ENCODE results near the gene THUMPD3. TPM values are rescaled to one million over a fixed set of nuclear protein-coding genes. Genes with fewer than 3 reads are reported as not detected.

Gene THUMPD3
- total and polyA plus RNA-seq, 2 of the 13 experiments (the other 11 are each of a cell fraction or from before 2014, with no cell fraction given), result 31.2 to 44.1 TPM

DNA sequence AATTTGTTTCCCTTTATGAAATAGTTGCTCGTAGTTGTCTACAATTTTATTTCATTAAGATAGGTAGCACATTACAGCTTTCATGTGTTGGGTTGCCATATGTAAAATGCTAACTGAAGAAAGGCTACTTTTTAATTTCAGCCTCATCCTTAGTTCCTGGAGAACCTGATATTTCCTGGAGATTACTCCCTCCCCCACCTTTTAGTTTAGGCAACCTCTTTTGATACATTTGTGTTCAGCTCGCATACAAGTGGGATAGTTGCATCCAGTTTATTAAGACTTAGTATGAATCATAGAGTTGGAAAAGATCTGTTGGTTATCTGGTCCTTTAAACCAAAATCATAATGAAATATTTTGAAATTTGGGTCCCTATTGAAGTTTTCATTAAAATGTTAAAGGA, 40.6 kb downstream of the THUMPD3 start:
- intact Hi-C loops (cut with micrococcal nuclease; ENCODE audit: unreplicated experiment), result no loop called here
- no TSS peak for BruUV-seq (replicated peaks)
- Histone ChIP-seq H3K36me3 (replicated peaks in 1 of 2; ENCODE audit: control insufficient read depth in 1 of 2, insufficient read depth in 2 of 2, low read length in 2 of 2) (peaks cover 0 to 6% of the 10 kb centered on the region in 2 experiments; a peak in 1 of 5 replicates), H3K4me3 (replicated peaks in 1 of 3; ENCODE audit: insufficient read depth in 1 of 3, low read depth in 2 of 3, low read length in 3 of 3) (peak overlapping the region in 1 of 3 experiments; percentile 8; a peak in 1 of 6 replicates), H3K27ac (ENCODE audit: extremely low read length, insufficient read depth, low read length) (peak overlapping the region; percentile 59), H4K20me1 (ENCODE audit: insufficient read depth, low read length) (peaks cover 98% of the 10 kb centered on the region), H3K79me2 (ENCODE audit: insufficient read depth, low read length) (peaks cover 99% of the 10 kb centered on the region), H2AFZ (ENCODE audit: low read length) (no peak overlapping the region), H3K9me3 (ENCODE audit: low read length) (no peaks in the 10 kb centered on the region), H3K4me1 (ENCODE audit: insufficient read depth, low read length) (peaks cover 86% of the 10 kb centered on the region), H3K9ac (ENCODE audit: insufficient read depth, low read depth, low read length) (0 out of 2 replicates have a peak overlapping the region, but pooled peaks have one; percentile 100), H3K4me2 (ENCODE audit: low read depth, low read length) (peak overlapping the region; percentile 95), H3K27me3 (ENCODE audit: control insufficient read depth in 1 of 2, insufficient read depth in 2 of 2, low read length in 2 of 2) (no peaks in the 10 kb centered on the region; a peak in 1 of 5 replicates)
- TF ChIP-seq ZNF264 (CRISPR knock-in tag; IDR thresholded peaks at IDR 0.05), result no peak
- TF ChIP-seq ZNF292 (CRISPR knock-in tag; IDR thresholded peaks at IDR 0.05; ENCODE audit: borderline replicate concordance, low read depth), result no peak
- TF ChIP-seq SRSF1 (optimal IDR thresholded peaks at IDR 0.05; ENCODE audit: low read depth, low read length), result no peak
- TF ChIP-seq BCL6 (CRISPR knock-in tag; IDR thresholded peaks at IDR 0.05), result peak; percentile 56
- no peak for TF ChIP-seq ZNF33B (CRISPR knock-in tag; IDR thresholded peaks at IDR 0.05)
- FAIRE-seq (no peak), ATAC-seq (no peak), DNase-seq (ENCODE audit: low spot score) (no peak)
- WGBS (ENCODE audit: low lambda C conversion rate), result 72% methylated on average over 2 of the region's 2 CpGs
- POLR2A ChIA-PET, result interaction anchor here (2.1 kb wide), 1 partner anchor 40 kb away, joined by 13 read pairs; the partner anchor contains the start of gene THUMPD3
- in situ Hi-C loops (cut with HindIII; ENCODE audit: extremely low pct_ligation_motif_present, low pct_unique_long_range_greater_than_20kb), result no loop called here
- CTCF ChIA-PET (ENCODE audit: low intra/inter-chr PET ratio, low total read pairs), result no interaction called here

DNA sequence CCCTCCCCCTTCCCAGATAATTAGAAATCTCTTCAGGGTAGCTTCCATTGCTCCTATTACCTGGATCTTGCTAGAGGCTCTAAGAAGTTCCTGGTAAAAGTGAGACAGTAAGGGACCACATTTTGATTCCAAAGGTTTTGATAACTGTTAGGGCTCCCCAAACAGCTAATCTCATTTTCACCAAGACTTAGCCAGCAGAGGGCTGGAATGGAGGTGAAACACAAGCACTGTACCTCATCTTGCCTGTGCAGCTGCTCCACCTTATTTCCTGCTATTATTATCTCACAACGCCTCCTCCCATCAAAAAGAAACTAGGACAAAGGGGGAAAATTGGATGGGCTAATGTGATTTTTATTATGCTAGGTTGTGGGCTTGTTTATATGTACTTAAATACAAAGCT, 41.8 kb downstream of the THUMPD3 start:
- CTCF ChIA-PET (ENCODE audit: low intra/inter-chr PET ratio, low total read pairs), result no interaction called here
- DNase-seq (ENCODE audit: low spot score) (no peak), ATAC-seq (peak; percentile 48), FAIRE-seq (no peak)
- Histone ChIP-seq H4K20me1 (ENCODE audit: insufficient read depth, low read length) (peaks cover 98% of the 10 kb centered on the region), H3K4me3 (replicated peaks in 1 of 3; ENCODE audit: insufficient read depth in 1 of 3, low read depth in 2 of 3, low read length in 3 of 3) (no peak overlapping the region), H3K4me2 (ENCODE audit: low read depth, low read length) (peak overlapping the region; percentile 30; the same call in 1 of the 2 replicates), H3K27ac (ENCODE audit: extremely low read length, insufficient read depth, low read length) (no peak overlapping the region), H3K36me3 (replicated peaks in 1 of 2; ENCODE audit: control insufficient read depth in 1 of 2, insufficient read depth in 2 of 2, low read length in 2 of 2) (peaks cover 0 to 6% of the 10 kb centered on the region in 2 experiments; a peak in 1 of 5 replicates), H3K27me3 (ENCODE audit: control insufficient read depth in 1 of 2, insufficient read depth in 2 of 2, low read length in 2 of 2) (no peaks in the 10 kb centered on the region), H3K79me2 (ENCODE audit: insufficient read depth, low read length) (peaks cover 99% of the 10 kb centered on the region), H3K9ac (ENCODE audit: insufficient read depth, low read depth, low read length) (no peak overlapping the region), H3K4me1 (ENCODE audit: insufficient read depth, low read length) (peaks cover 98% of the 10 kb centered on the region), H2AFZ (ENCODE audit: low read length) (no peak overlapping the region), H3K9me3 (ENCODE audit: low read length) (no peaks in the 10 kb centered on the region)
- POLR2A ChIA-PET, result interaction anchor here (1.2 to 1.7 kb wide), 3 partner anchors 8 to 42 kb away, joined by 4 to 8 read pairs (median 6); partner anchors contain the start of genes SETD5 and THUMPD3
- intact Hi-C loops (cut with micrococcal nuclease; ENCODE audit: unreplicated experiment), result no loop called here
- no TSS peak for BruUV-seq (replicated peaks)
- 57% methylated on average over 1 of the region's 1 CpG for WGBS (ENCODE audit: low lambda C conversion rate)
- in situ Hi-C loops (cut with HindIII; ENCODE audit: extremely low pct_ligation_motif_present, low pct_unique_long_range_greater_than_20kb), result no loop called here
- TF ChIP-seq, protein P1, sequence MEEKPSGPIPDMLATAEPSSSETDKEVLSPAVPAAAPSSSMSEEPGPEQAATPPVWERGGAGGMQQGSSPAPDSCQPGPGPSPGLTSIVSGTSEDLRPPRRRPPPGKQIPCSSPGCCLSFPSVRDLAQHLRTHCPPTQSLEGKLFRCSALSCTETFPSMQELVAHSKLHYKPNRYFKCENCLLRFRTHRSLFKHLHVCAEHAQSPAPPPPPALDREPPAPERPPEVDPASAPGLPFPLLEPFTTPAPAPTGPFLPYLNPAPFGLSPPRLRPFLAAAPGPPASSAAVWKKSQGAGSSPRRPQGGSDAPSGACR (CRISPR knock-in tag; IDR thresholded peaks at IDR 0.05), result no peak
- TF ChIP-seq RBM22 (optimal IDR thresholded peaks at IDR 0.05; ENCODE audit: low read length), result peak; percentile 40
- no peak for TF ChIP-seq ZNF496 (CRISPR knock-in tag; IDR thresholded peaks at IDR 0.05; ENCODE audit: insufficient replicate concordance)
- no peak for TF ChIP-seq CBFB (CRISPR knock-in tag; IDR thresholded peaks at IDR 0.05)
- no peak for TF ChIP-seq GATA4 (IDR thresholded peaks at IDR 0.05; ENCODE audit: borderline replicate concordance, low read depth)
- TF ChIP-seq, protein P2, sequence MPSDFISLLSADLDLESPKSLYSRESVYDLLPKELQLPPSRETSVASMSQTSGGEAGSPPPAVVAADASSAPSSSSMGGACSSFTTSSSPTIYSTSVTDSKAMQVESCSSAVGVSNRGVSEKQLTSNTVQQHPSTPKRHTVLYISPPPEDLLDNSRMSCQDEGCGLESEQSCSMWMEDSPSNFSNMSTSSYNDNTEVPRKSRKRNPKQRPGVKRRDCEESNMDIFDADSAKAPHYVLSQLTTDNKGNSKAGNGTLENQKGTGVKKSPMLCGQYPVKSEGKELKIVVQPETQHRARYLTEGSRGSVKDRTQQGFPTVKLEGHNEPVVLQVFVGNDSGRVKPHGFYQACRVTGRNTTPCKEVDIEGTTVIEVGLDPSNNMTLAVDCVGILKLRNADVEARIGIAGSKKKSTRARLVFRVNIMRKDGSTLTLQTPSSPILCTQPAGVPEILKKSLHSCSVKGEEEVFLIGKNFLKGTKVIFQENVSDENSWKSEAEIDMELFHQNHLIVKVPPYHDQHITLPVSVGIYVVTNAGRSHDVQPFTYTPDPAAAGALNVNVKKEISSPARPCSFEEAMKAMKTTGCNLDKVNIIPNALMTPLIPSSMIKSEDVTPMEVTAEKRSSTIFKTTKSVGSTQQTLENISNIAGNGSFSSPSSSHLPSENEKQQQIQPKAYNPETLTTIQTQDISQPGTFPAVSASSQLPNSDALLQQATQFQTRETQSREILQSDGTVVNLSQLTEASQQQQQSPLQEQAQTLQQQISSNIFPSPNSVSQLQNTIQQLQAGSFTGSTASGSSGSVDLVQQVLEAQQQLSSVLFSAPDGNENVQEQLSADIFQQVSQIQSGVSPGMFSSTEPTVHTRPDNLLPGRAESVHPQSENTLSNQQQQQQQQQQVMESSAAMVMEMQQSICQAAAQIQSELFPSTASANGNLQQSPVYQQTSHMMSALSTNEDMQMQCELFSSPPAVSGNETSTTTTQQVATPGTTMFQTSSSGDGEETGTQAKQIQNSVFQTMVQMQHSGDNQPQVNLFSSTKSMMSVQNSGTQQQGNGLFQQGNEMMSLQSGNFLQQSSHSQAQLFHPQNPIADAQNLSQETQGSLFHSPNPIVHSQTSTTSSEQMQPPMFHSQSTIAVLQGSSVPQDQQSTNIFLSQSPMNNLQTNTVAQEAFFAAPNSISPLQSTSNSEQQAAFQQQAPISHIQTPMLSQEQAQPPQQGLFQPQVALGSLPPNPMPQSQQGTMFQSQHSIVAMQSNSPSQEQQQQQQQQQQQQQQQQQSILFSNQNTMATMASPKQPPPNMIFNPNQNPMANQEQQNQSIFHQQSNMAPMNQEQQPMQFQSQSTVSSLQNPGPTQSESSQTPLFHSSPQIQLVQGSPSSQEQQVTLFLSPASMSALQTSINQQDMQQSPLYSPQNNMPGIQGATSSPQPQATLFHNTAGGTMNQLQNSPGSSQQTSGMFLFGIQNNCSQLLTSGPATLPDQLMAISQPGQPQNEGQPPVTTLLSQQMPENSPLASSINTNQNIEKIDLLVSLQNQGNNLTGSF (CRISPR knock-in tag; IDR thresholded peaks at IDR 0.05), result no peak
- TF ChIP-seq IKZF1 (IDR thresholded peaks at IDR 0.05), result no peak

All from HepG2 (cell line).